ENCODE measurements around the gene MAMLD1.

Gene MAMLD1

DNA sequence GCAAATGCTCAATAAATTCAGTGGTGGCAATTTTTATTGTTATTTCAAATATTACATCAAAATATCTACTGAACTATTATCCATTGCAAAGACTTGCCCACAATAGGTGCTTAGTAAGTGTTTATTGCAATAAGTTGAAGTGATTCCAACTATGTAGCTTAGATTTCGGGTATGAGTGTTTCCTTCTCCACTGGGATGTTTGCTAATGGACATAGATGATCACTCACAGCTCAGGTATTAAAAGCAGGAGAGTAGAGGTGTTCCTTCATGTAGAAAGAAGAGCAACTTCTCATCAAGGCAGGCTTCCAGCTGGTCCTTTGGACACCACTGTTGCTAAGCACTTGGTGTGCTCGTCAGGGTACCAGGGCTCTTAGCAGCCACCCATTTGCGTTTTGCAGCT is 139.0 kb downstream of the MAMLD1 start:
- no peak for DNase-seq (ENCODE audit: low read depth, low spot score)

DNA sequence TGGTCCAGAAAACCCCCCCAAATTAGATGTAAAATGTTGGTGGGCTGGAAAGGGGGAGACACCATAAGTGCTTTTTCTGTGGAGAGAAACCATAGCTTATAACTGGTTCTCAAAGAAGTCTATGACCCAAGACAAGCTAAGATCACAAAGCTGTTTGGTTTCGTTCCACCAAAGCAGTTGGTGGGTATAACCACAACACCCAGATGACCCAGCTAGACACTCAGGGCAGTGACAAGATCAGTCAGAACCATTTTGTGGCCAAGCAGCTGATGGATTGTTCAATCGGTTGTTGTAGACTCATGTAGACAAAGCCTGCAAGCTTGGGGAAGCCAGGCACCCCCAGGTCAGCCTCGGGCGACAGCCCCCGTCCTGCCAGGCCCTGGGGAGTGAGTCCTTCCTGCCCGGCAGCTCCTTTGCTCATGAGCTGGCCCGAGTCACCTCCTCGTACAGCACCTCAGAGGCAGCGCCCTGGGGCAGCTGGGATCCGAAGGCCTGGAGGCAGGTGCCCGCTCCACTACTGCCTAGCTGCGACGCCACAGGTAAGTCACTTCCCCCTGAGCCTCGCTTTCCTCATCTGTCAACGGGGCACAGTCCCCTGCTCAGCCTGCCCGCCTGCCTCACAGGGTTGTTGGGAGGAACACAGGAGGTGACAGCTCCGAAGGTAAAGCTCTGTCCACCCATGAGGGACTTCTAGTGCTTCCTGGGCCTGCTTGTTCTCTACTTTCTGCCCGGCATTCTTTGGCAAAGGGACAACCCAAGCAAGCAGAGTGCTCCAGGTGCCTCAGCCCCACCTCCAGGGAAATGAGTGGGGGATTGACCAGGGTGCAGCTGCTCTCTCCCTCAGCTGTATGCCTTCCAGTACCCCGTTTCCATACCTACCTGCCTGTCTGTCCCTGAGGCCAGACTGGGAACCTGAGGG is 140.1 kb downstream of the MAMLD1 start:
- DNase-seq (ENCODE audit: low read depth, low spot score), result no peak

DNA sequence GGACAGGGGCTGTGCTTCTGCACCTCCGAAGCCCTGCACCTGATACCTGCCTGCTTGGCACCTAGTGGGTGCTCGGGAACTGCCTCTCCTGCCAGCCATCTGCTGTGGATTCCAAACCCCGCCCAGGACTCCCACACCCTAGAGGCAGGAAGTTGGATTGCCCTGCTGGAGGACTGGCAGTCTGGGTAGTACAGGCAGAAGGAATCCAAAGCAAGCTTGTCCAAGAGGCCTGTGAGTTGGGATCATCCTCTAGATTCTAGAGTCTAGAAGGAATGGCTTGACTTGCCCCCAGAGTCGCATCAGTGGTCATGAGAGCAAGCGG is 140.7 kb downstream of the MAMLD1 start:
- DNase-seq (ENCODE audit: low read depth, low spot score), result no peak

DNA sequence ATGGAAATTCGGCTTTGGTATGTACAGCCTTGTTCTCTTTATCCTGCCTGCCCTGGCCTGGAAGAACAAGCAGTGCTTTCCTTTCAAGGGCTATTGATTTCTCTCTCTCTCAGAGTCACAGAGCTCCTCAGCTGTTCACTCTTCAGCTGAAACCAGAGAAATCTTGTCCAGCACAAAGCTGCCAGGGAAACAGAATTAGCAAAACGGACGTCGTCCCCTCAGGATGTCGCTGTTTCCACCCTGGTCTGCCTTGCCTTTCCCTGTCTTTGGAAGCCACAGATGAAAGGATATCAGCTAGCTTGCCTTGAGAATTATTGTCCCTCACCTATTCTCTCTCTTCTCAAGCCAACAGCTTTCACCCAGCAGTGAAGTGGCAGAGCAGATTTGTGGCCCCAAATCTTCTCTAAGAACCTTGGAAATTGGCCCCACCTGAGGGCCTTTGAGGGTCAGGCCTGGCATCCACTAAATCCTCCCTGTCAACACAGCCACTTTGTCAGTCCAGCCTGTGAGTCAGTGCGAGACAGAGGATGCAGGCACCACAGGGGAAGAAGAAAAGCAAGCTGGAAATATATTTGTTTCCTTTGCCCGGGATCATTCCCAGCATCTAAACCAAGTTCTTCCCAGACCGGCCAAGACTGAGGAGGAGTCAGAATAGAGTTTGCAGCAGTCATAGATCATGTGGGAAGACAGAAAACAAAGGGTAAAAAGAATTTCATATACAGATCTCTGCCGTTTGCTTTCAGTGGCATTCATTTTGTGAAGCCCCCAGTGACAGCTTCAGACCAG is 141.5 kb downstream of the MAMLD1 start:
- DNase-seq (ENCODE audit: low read depth, low spot score), result no peak

DNA sequence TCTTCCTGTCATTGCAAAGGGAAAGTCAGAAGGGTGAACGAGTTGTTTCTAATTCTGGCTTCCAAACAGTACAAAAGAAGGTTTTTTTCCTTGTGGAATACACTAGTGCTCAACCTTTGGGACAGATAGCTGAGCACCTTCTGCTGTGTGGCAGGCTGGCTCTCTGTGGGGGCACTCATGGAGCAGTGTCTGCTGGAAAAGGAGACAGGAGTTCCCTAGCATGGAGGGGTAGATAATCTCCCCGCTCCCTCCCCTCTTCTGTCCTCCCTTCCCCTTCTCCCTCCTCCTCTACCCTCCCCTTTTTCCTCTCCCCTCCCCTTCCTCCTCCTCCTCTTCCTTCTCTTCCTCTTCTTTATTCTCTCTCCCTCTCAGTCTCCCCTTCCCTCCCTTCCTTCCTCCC is 142.9 kb downstream of the MAMLD1 start:
- DNase-seq (ENCODE audit: low read depth, low spot score), result no peak

DNA sequence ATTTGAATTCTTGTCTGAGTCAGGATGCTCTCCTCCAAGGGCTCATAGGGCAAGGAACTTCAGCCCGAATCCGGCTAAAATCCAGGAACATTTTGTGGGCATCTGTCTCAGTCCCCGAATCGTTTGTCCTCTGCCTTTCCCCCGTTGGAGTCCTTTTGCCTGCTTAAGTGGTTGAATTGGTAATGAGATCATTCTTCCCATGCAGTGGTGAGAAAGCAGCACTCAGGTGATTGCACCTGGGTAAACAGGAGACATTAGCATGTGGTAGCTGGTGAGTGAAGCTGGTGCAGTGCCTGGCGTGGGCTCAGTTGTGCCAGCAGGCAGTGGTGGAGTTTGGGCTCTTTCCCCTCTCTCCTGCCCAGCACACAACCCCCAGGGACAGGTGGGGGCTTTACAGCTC is 143.4 kb downstream of the MAMLD1 start:
- no peak for DNase-seq (ENCODE audit: low read depth, low spot score)

DNA sequence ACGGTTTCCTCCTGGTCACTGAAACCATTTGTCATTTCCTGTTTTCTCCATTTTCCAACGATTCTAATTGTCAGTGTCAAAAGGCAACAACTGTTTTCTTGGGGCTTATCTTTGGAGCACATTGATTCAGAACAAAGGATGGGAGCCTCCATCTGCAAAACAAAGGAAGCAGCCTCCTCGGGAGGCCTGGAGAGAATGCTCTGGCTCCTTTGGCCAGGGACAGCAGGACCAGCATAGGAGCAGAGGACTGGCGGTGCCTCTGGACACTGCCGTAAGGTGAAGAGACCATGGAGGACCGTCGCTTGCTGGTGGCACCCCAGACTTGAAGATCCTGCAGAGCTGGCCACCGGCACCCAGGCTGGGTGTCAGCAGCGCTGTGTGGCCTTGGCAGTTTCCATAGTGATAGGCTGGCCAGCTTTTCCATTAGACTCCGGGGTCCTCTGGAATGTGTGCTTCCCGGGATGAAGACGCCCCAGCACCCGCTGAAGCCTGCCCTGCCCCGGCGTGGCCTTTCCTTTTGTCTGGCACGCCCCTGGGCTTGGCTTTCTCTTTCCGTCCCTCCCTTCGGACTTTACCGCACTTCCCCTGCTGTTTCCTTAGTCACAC is 144.2 kb downstream of the MAMLD1 start:
- DNase-seq (ENCODE audit: low read depth, low spot score), result no peak

DNA sequence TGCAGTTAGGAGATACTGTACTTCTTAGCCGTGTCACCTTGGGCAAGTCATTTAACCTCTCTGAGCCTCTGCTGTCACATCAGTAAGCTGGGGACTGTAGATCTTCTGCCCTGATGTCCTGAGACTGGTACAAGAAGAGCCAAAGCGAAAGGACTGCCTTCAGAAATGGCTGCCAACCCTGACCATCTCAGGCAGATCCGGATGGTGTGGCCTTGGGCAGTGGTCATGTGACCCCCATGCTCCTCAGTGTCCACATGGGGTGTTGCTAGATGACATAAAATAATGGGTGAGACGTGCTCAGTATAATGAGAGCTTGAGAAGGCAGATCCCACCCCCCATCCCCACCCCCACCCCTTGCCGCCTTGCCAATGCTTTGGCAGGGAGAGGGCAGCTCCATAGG is 144.9 kb downstream of the MAMLD1 start:
- DNase-seq (ENCODE audit: low read depth, low spot score), result no peak

DNA sequence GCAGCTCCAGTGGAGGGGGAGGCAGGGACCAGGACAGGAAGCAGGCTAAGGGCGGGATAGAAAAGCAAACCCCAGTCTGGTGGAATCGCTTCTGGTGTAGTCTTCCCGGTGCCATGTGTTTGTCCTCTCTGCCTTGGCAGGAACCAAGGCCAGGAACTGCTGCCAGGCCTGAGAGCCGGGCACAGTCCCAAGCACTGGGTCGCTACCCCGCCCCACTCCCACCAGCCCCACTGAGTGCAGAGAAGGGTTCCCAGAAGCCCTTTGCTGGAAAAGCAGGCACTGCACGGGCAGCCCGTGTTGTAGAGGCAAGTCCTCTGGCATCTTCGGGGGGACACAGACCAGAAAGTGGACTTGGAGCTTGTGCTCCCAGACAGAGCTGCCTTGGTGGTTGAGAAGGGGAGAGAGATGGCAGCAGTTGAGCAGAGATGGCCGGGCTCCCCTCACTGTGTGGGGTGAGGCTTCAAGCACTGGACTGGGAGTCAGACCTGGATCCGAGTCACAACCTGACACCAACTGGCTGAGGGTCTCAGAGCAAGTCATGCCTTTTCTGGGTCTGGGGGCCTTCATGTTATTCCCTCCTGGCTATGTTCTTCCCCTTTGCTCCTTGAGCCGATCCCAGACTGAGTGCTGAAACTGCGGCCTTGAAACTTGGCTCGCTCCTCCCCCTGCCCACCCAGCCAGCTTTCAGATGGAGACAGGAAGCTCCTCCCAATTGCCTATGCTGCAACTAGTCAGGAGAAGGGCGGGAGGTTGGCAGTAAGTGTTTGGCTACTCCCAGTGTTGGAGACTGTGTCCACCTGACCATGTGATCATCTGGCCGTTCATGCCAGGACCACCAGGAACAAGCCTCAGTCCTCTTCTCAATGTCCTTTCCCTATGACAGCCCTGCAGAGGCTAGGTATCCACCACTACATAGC is 145.6 kb downstream of the MAMLD1 start:
- DNase-seq (ENCODE audit: low read depth, low spot score), result no peak

DNA sequence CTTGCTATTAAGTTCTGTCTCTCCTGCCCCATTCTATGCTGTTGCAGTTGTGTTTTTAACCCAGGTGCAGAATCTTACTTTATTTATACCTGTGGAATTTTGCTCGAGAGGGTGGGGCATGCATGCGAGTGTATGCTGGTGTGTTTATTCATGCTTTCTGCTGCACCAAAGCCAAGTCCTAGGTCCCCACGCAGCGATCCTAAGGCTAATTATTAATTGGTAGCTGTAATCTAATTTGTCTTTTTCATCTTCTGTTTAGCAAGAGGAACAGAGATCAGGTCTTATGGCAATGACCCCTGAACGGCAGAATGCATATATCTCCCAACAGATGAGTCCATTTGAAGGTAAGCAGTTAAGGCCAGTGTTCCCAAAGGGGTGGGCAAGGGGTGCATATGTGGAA is 146.6 kb downstream of the MAMLD1 start:
- no peak for DNase-seq (ENCODE audit: low read depth, low spot score)

DNA sequence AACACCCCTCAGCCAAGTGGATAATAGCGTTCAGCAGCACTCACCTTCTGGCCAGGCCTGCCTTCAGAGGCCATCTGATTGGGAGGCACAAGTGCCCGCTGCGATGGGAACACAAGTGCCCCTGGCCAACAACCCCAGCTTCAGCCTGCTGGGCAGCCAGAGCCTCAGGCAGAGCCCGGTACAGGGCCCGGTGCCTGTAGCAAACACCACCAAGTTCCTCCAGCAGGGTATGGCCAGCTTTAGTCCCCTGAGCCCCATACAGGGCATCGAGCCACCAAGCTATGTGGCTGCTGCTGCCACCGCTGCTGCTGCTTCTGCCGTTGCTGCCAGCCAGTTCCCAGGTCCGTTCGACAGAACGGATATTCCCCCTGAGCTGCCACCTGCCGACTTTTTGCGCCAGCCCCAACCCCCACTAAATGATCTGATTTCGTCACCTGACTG is 149.4 kb downstream of the MAMLD1 start:
- DNase-seq (ENCODE audit: low read depth, low spot score), result no peak

DNA sequence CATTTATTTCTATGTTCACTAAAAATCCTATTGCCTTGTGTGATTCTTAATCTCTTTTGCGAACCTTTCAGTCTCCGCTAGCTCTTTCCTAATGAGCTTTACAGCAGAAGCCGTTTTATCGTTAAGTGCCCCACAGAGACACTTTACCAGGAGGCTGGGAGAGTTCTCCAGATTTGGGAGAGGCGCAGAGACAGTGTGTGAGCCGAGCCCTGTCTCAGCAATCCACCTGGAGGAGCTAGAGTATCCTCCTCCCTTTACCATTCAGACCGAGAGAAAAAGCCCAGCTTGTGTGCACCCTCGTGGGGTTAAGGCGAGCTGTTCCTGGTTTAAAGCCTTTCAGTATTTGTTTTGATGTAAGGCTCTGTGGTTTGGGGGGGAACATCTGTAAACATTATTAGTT is 150.4 kb downstream of the MAMLD1 start:
- no peak for DNase-seq (ENCODE audit: low read depth, low spot score)

DNA sequence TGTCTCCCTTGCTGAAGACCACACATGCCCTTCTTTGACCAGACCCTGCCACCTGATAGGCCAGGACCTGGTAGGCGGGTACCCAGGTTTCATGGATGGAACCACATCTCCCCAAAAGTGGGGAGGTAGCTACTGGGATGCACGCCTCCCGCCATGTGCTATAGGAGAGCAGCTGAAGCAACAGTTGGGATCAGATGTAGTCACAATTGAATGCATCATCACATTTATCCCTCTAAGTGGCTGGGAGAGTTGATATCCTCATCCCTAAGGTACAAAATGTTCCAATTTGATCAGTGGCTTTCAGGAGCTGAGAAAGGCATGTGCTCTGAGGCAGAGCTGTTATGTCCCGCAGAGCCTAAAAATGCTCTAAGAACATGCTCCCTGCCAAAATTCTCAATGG is 151.3 kb downstream of the MAMLD1 start:
- no peak for DNase-seq (ENCODE audit: low read depth, low spot score)

DNA sequence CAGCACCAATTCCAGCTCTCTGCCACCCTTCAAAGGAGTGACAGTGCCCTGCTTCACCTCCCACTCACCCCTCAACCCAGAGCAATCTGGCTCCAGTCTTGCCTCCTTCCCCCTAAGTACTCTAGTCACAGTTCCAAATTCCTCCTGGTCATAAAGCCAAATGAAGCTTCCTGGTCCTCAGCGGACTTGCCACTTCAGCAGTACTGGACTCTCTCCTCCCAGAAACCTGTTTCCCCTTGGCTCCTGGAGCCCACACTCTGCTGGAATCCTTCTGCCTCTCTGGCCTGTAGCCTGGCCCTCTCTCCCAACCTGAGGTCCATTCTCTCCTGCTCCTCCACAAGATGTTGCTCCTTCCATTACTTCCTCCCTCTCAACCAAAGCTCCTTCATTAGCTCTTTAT is 152.7 kb downstream of the MAMLD1 start:
- DNase-seq (ENCODE audit: low read depth, low spot score), result no peak

DNA sequence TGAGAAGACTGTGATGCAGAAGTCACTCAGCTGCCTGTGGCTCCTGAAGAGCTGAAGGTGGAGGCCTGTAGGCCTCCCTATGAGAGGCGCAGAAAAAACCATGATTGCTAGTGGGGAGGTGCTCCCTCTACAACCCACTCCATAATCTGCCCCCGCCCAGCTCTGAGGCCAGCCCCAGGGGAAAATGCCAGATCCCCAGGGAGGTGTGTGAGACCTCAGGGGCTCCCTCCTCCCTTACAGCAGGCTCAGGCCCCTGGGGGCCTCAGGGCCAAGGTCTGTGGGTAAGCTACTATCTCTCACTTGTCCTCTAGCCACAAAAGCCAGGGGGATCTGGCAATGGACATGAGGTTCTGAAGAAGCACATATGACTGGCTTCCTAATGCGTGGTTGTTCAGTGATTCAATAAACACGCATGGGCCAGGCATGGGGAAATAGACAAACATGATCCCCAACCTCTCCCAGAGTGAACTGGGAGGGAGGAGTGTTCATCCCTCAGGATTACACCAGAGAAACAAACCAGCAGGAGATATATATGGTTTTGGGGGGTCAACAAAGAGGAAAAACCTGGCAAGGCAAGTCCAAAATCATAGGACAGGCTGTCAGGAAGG is 154.3 kb downstream of the MAMLD1 start:
- DNase-seq (ENCODE audit: low read depth, low spot score), result no peak

DNA sequence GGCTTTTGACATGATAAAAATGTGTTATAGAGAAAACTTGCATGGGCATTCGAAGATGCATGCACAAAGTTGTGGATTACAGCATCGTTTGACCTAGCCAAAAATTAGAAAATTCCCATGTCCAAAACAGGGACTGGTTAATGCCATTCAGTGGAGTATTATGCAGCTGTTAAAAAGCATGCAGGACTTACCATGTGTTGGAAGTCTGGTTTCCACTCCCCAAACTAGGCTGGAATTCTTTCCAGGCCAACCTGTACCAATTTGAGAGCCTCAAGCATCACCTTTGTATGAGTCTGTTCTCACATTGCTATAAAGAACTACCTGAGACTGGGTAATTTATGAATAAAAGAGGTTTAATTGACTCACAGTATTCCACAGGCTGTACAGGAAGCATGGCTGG is 159.4 kb downstream of the MAMLD1 start:
- DNase-seq (ENCODE audit: low read depth, low spot score), result no peak

DNA sequence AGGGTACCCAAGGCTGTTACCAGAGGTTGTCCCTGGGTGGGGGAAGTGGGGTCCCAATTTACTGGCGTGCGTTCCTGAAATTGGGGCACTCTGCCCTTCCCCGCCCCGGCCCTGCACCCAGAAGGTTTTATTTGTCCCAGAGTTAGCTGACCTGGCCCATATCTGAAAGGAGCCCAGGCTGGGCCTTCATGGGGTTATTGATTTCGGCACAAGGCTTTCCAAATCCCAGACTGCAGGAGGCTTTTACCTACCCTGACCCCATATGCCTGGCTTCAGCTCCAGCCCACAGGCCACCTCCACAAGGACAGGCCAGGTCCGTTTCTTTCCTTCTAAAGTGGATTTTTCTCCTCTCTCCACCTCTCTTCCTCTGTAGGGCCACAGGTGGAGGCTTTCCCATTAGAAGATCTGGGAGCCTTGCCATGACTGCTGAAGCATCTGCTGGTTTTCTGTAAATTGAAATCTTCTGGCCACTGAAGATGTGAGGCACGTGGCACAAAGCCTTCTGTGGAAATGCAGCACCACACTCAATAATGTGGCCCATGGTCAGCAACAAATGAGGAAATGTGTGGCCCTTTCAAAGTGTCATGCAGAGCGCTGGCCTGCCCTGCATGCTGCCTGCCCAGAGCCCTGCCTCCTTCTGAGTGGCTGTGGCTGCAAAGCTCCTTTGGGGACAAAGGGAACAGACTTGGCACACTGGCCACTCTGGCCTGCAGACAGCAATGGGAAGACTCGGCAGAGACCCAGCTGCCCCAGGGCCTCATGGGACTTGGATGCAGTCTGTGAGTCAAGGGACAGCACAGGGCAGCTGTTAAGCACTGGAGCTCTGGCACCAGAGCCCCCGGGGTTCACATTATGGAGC is 162.2 kb downstream of the MAMLD1 start:
- no peak for DNase-seq (ENCODE audit: low read depth, low spot score)

DNA sequence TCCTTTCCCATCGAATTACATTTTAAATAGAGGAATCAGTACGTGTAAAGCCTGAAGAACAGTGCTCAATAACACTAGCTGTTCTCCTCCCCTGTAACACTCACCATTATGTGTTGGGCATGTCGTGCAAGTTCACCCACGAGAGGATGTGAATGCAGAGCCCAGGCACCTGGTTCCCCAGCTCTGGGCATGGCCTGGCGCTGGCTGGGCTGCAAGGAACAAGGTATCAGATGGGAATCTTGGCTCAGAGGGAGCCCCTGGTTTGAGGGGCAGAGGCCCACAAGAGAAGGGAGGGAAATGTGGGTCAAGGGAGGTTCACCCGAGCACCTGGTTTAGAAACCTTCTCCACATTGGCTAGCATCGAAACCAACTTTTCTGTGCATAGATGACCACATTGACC is 163.6 kb downstream of the MAMLD1 start:
- no peak for DNase-seq (ENCODE audit: low read depth, low spot score)

DNA sequence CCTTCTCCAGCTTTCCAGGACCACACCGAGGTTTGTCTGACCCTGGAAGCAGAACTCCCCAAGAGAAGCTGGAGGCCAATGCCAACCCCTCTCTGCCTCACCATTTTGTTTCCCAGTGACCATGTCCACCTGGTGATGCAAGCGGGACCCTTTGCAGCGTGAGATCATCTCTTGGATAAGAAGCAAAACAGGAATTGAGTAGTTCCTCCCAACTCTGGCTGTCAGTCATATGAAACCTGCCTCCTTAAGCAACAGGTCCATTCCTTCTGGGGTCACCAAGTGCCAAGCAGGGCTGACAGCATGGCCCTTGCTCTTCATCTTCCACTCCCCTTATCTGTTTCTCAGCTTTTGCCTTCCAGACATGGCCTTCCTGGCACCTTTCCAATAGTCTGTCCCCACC is 164.0 kb downstream of the MAMLD1 start:
- DNase-seq (ENCODE audit: low read depth, low spot score), result no peak

DNA sequence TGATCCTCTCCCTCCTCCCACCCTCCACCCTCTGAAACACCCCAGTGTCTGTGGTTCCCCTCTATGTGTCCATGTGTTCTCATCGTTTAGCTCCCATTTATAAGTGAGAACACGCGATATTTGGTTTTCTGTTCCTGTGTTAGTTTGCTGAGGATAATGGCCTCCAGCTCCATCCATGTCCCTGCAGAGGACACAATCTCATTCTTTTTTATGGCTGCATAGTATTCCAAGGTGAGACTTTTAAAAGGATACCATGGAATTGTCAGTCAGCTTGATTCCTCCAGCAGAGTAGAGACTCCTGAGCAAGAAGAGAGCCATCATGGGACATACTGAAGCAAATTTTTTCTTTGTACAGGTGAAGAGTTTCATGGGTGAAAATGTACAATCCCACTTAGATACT is 166.5 kb downstream of the MAMLD1 start:
- DNase-seq (ENCODE audit: low read depth, low spot score), result no peak
